SKM-1 treated with dmso at 0.1 percent for 144 hours (cell line): ENCODE results near the gene CEP104.
A peak's percentile ranks its signal among the peaks of the same experiment; 100 is the strongest.

Experiments
- DNase-seq: peaks from one replicate; lab custom pipeline; 2025; ENCODE audit not compliant: unreplicated experiment; lab: John Stamatoyannopoulos, UW

CEP104 gene

GRCh38 chr1:3856923-3857790, at the start of gene CEP104, which contains the start of gene DFFB:
Gene CEP104 (minus strand): TSS chr1:3857211. CDS start chr1:3852407, 4,804 bp downstream.
Gene DFFB (plus strand): TSS chr1:3857476. CDS start chr1:3857604, 128 bp downstream.
- DNase-seq = peak; percentile 95

GRCh38 chr1:3906672-3907020, 49.6 kb upstream of the CEP104 start:
- no peak for DNase-seq

GRCh38 chr1:3905953-3906671, 49.1 kb upstream of the CEP104 start:
- no peak for DNase-seq

- DNase-seq = no peak
These were observed 48.4 kb upstream of the CEP104 start for GRCh38 chr1:3905266-3905952.

GRCh38 chr1:3904843-3905185, 47.8 kb upstream of the CEP104 start:
- no peak for DNase-seq

GRCh38 chr1:3904006-3904842, 47.2 kb upstream of the CEP104 start:
- no peak for DNase-seq

- no peak for DNase-seq
These were observed 46.4 kb upstream of the CEP104 start for GRCh38 chr1:3903141-3904005.

GRCh38 chr1:3902571-3903091, 45.6 kb upstream of the CEP104 start:
- no peak for DNase-seq

- no peak for DNase-seq
These were observed 45.1 kb upstream of the CEP104 start for GRCh38 chr1:3902111-3902511.

GRCh38 chr1:3900969-3901529, 44.0 kb upstream of the CEP104 start:
- DNase-seq = peak; percentile 84

GRCh38 chr1:3900150-3900968, 43.3 kb upstream of the CEP104 start, which contains the start of gene C1orf174:
Gene C1orf174 (minus strand): TSS chr1:3900272. CDS start chr1:3900186, 86 bp downstream.
- peak; percentile 89 for DNase-seq

GRCh38 chr1:3899754-3900149, 42.7 kb upstream of the CEP104 start:
- DNase-seq = no peak

GRCh38 chr1:3898994-3899753, 42.2 kb upstream of the CEP104 start:
- DNase-seq = no peak

GRCh38 chr1:3898475-3898735, 41.4 kb upstream of the CEP104 start:
- no peak for DNase-seq

GRCh38 chr1:3896396-3897000, 39.5 kb upstream of the CEP104 start:
- DNase-seq = no peak

- no peak for DNase-seq
These were observed 38.9 kb upstream of the CEP104 start for GRCh38 chr1:3895951-3896325.

GRCh38 chr1:3895279-3895950, 38.4 kb upstream of the CEP104 start:
- DNase-seq = no peak
